Activated CD4-positive, alpha-beta T cell treated with anti-CD3 and anti-CD28 coated beads, Interleukin-2, amount 50 U/mL, for 16 hours (primary cell): ENCODE measurements around the gene POLA1.

ENCODE experiments used
- DNase-seq: peaks from one replicate; pipeline ENCODE4 v3.0.0-alpha.2; 2020

POLA1 gene

DNA sequence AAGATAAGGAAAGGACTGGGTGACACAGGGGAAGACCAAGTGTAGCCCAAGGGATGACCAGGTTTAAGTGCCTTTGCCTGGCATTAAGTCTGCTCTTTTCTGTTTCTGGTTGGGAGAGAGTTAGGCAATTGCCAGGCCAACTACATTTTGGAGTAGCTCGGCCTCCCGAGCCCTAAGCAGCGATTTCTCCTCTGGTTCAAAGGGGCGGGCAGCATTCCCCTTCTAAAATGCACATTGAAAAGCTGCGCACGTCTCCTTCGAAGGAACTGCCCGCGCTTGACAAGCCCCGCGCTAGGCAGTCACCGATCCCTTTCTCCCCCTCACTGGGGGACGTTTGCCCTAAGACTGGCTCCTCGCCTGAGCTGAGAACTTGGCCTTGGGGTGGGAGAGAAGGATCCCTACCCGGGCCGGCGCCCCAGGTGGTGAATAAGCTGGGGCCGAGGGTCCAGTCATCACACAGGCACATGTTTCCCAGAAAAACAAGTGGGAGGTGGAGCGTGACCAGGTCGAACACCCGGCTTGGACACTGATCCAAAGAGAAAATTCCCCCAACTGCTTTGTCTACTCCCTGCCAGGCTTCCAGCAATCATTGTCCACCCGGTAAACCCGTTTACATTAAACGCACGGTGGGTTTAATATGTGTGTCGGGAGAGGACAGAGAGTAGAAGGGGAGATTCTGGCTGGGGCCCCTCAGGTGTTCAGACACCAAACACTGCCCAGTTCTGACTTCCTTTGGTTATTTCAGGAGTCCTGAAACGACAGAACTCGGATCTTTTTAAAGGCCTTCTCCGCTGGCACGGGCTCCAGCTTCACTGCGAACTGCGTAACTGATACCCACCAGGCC is 318.1 kb downstream of the POLA1 start:
- no peak for DNase-seq

DNA sequence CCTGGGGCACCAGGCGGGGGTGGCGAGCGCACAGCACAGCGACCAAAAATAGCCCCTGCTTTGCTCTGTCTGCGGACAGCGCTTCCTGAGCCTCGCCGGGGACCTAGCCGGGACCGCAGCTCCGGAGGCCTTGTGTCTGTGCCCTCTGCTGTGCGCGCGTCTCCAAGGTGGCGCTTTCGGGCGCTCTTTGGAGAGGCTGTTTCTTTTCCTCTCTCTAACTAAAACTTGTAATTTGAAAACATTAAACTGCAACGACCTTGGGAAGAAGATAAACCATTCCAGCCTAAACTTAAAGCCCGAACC is 318.7 kb downstream of the POLA1 start:
- no peak for DNase-seq

DNA sequence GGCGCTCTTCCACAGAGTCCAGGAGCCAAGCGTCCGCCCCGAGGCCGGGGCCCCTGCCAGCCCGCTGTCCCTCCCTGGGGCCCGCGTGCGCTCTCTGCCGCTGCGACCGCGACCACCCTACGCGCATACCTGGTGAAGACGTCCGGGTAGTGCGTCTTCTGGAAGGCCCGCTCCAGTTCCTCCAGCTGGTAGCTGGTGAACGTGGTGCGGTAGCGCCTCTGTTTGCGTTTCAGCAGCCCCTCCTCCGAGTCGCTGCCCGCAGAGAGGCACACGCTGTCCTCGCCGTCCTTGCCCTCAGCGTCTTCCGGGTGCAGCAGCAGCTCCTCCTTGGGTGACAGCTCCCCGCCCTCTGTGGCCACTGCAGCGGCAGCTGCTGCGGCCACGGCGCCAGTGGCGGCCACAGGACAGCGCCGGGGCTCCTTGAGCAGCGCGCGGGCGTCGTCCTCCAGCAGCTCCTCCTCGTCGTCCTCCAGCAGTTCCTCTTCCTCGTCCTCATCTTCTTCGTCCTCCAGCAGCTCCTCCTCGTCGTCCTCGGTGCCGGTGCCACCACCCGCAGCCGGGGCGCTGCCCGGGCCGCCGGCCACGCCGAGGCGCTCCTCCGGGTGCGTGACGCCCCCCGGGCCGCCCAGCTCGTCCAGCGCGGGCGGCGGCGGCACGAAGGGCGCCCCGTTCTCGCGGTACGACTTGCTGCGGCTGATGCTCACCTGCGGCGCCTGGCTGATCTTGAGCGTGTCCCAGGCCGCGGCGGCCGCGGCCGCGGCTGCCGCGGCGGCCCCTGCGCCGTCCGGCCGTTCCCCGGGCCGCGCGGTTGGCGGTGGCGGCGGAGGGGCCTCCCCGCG is 319.3 kb downstream of the POLA1 start:
- no peak for DNase-seq

DNA sequence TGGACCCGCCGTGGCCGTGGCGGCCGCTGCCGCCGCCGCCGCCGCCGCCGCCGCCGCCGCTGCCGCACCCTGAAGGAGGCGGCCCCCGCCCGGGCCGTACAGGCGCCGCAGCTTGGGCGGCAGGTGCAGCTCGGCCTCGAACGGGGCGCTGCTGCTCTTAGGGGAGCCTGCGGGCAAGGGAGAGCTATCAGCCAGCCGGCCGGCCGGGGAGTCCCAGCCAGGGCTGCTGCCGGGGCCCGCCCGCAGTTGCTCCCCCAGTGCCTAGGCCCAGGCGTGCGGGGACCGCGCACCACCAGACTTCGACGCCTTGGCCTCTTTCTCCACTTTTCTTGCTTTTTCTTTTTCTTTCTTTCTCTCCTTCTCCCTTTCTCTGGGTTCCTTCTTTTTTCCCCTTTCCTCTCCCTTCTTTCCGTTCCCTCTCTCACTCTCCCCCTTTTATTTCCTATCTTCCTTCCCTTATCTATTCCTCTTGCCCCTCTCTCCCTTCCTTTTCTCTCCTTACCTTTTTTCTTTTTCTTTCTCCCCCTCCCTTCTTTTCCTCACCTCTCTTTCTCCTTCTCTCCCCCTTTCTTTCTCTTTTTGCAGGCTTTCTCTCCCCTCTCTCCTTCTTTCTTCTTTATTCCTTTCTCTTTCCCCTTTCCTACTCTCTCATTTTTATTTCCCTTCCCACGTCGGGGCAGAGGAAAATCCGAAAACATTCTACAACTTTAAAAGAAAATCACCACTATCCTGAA is 320.1 kb downstream of the POLA1 start:
- no peak for DNase-seq

DNA sequence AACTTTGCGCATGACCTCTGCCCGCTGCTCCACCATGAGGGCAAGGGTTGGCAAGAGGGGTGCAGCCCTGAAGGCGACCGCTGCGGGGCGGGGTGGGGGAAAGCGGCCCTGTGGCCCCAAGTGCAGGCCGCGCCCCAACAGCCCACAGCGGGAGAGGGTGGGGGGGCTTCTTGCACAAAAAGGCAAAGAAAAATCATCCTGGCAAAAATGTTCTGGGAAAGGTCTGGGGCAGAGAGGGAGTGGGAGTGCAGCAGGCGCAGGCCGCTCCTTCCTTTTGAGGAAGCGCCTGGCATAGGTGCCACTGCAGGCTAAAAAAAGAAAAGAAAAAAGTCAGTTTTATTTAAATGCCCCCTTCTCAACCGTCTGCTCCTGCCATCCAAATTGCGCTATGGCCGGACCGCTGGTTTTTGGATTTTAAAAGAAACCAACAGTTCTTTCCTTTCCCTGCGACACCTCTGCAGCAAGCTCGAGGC is 320.7 kb downstream of the POLA1 start:
- no peak for DNase-seq

DNA sequence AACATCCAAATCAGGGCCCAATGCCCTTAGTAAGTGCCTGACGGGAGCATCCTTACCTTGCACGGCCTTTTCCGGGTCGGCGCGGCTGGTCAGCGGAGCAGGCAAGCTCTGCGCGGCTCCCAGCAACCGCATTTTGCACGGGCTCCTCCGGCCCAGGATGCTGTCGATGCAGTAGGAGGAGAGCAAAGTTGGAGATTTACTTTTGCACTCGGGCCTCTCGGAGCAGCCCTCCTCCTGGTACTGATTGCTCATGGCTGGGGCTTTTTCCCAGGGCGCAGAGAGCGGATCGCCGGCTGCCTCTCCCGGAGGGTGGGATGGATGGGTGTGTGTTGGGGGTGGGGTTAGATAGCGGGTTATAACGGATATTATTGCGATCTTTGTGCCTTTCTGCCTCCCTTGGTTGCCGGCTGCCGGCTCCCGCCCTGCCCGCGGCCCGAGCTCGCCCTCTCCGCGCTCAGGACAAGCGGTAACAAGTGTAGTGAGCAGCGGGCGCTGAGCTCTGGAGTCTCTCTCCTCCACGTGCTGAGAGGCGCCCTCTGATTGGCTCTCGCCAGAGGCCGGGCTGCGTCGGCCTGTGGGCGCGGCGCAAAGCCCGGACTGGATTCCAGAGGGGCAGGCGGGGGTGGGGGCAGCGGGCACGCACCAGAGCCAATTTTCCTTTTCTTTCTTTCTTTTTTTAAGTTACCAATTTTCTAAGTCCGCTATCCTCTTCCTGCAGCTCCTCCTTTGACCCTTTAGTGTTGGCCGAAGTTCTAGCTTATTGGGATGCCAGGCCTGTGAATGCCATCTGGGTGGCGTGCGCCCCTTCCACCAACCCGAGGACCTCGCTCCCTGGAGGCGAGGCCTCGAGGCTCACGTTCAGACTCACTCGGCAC is 322.0 kb downstream of the POLA1 start, which contains the start of gene ARX:
Gene ARX, minus strand, starts transcription at position 480 of the 875 bp plus-strand sequence. Its CDS starts 228 bp downstream, at position 252.
- peak; percentile 31 for DNase-seq

DNA sequence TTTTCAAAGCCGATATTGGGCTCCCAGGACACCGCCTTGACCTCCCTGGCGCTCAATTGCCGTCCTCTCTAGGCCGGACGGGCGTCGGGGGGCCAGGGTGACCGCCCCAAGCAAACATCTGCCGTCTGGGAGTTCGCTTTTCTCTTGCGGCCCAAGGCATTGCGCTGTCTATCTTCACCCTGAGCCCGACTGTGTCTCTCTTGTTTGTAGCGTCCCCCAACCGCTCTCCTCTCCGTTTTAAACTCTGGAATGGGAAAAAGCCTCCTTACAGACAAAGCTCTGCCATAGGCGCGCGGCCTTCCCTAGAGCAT is 322.6 kb downstream of the POLA1 start:
- no peak for DNase-seq

DNA sequence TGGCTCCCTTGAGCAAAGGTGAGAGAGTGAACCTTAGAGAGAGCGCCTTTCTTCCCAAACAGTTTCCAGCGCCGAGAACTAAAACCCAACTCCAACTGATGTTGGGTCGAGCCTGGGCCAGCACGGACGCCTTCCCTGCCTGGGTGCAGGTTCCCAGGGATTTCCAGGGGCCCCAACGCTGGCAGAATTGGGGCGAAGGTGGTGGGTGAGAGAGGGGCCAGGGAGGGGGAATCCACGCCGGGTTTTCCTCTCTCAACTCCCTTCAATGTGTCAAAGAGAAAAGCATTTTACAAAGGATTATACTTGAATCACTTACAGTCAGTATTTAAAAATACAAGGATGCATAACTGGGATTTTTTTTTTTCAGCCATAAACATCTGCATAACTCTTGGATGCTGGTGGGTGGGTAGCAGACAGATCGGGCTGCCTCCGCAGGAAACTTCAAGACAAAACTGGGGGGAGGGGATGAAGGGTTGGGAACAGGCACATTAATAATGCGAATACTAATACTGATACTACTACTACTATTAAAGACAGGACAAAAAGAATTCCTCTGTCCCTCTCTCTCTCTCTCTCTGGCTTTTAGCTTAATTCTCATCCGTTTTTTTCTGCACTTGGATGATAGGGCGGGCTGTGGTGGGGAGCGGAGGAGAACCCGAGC is 323.4 kb downstream of the POLA1 start:
- no peak for DNase-seq

DNA sequence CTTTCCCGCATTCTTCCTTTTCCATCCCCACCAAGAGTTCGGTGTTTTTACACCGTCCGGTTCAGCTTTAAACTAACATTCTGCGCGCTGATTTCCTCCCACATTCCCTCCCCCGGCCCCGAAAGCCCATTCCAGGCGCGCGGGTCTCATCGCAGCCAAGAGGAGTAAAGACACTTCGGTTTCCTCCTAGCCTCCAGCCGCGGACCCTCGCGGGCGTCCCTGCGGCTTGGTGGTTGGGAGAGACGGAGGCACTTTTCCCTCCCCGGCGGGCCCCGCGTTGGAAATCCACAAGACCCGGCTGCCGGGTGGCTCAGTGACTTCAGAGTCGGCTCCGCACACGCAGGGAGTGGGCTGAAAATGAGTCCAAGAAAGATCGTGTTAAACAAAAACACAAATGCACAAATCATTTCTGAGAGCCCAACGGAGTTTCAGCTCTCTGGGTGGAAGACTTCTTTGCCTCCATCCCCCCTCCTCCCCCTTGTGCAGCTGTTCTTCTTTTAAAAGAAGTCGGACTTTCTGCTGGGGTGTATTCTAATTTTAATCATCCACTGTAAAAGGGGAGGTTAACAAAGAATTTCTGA is 324.0 kb downstream of the POLA1 start:
- DNase-seq, result no peak

DNA sequence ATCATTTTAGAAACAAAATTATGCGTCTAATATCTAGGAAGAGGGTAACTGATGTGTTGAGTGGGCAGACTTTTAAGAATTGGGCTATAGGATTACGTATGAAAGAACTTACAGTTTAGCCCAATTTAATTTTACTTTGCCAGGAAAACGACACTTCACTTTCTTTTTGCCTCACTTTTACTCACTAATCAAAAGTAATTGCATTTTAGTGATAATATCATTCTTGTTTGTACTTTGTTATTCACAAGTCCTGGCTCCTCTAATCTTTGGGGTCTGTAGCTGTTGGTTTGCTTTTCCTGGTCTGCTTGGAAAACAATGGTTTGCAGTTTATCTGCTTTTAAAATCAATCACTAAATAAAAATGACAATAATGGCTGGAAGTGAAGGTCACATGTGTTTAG is 325.0 kb downstream of the POLA1 start:
- DNase-seq, result no peak

DNA sequence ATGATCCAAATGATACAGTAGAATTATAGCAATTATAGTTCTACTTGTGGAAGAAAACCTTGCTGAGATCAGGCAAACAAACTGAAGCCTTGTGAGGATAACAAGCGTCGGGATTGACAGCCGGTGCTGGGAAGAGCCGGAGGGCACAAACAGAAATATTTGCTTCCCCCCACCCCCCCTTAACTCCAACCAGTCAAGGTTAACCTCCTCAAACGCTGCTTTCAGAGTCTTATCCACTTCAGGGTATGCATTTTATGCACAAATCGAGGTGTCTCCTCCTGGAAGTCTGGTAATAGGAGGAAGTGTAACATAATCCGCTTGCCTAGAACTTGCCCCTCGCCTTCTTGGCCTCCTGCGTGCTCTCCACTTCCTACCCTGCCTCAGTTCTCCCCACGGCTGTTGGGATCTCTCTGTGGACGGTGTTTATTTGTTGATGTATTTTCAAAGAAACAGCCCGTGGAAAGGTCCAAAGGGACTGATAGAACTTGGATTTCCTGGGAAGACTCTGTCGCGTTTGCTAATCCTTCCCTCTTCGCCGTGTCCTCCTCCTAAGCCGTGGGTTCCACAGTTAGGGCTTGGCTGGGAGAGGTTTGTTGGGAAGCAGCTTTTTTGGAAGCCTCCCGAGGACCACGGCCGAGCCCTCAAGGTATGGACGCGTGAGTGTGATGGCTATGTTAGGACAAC is 326.1 kb downstream of the POLA1 start:
- DNase-seq, result no peak

DNA sequence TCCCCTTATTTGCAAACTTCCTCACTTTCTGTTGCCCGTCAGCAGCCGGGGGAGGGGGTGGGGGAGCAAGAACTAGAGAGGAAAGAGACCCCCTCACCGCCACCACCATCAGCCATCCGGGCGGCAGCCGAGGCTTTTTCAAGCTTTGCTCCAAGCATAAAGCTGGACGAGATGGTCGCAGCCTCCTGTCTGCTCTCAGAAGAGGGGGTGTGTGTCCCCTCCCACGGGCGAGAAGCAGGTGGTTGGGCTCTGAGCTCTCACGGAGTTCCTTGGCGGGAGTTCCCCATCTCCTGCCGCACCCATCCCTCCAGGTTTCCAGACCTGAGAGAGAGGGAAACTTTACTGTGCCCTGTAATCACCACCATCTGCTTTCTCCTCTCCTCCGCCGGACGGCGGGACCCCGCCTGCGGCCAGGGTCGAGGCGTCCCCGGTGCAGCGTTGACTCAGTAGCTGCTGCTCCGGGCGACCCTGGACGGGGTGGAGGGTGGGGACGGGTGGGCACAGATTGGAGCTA is 326.7 kb downstream of the POLA1 start:
- DNase-seq, result no peak

DNA sequence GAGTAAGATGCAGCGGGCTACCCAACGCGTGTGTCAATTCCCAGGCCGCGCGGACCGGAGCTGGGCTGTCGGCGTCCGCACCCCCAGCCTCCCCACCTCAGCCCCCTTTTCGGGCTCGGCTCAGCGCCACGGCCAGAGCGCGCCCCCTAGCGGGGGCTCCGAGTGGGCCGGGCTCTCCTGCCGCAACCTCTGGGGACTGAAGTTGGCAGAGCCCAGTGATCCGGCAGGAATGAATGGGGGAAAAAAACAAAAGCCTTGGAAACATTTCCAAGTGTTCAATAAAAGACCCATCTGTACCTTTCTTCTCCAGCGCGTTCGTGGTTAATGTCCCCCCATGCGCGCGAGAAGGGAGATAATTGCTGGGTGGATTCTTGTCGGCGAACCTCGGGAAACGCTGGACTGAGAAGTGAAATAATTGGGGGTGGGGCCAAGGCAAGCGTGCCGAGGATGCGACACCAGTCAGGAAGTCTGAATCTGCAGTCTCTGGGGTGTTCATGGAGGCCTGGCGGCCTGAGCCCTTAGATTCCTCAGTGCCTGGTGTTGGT is 327.3 kb downstream of the POLA1 start:
- DNase-seq, result peak; percentile 31

DNA sequence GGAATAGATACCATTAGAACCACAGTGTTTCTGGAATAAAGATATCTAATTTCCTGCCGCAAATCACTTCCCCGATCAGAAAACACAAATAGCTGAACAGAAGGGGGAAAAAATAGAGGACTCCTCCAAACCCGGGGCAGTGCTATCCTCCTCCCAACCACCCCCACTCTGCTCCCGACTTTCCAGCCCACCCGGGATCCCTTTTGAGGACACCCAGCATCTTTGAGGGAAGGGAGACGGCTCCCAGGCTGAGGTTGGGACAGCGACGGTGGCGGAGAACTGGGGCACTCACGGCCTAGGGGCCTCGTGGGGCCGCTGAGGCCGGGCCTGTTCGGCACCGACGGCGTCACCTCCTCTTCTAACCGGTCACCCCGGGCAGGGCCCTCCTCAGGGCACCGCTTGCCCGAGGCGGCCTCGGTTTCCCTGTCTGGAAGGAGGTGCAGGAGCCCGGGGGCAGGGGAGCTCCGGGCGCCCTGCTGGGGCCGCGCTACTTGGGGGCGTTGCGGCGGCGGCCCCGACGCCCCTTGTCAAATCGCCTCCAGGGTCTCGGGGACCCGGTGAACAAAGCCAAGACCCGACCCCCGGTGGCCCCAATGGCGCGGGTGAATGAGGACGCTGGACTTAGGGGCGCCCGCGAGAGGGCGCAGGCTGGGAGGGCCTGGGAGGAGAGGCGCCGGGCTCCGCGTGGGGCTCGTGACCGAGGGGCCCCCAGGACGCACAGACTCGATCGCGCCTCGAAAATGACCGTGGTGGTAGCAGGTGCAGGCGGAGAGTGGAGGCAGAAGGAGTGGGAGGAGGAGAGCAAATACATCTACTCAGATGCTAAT is 329.0 kb downstream of the POLA1 start:
- DNase-seq, result no peak

DNA sequence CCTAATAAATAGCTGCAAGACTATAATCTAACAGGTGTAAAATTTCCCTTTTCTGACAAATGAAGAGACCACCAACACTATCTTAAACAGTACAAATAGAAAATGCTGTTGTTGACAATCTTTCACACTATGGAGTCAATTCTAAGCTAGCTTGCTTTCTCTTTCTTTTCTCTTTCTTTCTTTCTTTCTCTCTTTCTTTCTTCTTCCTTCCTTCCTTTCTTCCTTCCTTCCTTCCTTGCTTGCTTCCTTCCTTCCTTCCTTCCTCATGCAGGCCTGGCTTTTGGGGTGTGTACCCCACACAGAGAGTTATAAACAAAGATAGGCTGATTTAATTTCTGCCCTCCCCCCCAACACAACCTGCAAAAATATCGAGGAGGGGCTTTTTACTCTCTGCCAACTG is 330.2 kb downstream of the POLA1 start:
- DNase-seq, result no peak

DNA sequence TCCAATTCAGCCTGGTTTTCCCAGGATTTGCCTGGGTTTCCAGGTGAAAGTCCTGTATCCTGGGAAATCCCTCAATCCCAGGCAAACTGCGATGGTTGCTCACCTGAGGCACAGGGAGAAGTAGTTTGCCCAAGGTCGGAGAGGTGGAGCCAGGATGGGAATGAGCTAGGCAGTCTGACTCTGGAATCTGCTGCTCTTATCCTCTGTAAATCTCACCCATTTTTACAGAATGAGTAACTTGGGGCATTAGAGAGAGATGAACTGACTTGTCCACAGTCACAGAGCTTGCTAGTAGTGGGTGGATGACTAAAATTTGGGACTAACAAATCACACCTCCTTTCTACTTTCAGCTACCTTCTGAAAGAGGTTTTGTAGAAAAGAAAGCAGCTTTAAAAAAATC is 331.9 kb downstream of the POLA1 start:
- DNase-seq, result no peak

DNA sequence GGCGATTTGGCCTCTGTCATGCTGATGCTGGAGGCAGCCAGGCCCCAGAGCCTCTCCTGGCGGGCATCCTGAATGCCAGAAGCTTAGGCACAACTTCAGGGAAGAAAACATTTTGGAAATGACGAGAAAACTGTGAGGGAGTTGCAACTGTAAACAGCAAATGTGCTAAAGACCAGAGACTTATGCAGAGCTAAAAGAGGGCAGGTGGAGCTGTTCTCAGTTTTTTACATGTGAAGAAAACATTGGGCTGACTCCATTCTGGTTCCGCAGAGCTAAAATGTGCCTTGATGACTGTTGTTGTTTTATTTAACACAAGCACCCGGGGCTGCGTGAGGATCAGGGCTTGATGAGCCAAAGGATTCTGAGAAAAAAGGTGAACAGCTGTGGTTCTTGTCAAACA is 332.9 kb downstream of the POLA1 start:
- DNase-seq, result no peak

DNA sequence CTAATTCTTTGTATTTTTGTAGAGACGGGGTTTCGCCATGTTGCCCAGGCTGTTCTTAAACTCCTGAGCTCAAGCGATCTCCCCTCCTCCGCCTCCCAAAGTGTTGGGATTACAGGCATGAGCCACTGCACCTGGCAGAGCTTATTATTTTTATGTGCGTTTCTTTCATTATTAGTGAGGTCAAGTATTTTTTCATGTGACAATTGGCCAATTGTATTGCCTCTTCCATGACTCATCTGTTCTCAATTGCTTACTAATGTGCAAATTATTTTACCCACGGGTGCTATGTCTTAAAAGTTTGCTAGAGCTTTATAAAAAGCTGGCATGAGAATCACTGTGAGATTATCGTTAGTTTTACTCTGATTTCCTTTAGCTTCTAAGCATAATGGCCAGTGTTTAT is 335.0 kb downstream of the POLA1 start:
- no peak for DNase-seq

DNA sequence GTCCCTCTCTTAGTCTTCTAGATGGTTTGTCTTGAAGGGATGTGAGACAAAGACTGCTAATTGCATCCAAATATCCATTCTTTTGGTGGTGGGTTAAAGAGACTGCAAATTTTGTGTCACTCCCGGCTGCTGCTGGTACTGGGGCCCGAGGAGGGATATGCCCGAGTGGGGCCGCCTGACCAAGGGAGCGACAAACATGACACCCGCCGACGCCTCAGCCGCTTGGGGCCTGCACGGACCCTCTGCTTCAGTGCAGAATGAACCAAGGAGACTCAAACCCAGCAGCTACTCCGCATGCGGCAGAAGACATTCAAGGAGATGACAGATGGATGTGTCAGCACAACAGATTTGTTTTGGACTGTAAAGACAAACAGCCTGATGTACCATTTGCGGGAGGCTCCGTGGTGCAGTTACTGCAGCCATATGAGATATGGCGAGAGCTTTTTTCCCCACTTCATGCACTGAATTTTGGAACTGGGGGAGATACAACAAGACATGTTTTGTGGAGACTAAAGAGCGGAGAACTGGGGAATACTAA is 335.6 kb downstream of the POLA1 start:
- no peak for DNase-seq
